ENCODE results near the gene SLC22A13.

DNA sequence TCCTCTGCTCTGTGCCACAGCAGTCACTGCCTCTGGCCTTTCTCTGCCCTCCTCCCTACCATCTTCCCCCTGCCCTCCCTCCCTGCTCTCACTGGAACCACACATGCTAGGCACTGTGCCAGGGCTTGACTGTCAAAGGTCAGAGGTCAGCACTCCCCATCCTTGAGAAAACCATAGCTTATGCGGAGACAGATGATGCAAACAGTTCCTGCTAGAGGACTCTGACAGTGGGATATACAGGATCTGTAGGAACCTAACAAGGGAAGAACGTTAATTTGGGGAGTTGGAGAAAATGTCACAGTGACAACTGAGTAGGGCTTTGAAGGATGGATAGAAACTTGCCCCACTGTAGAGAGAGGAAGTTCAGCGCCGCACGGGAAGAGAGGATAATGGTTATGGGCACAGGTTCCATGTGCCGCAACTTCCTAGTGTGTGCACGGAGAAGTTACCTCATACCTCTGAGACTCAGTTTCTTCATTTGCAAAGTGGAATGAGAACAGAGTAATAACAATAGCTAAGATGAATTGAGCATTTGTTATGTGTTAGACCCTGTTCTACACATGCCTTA lies 51.7 kb downstream of the SLC22A13 start:
- TF ChIP-seq, protein P1, sequence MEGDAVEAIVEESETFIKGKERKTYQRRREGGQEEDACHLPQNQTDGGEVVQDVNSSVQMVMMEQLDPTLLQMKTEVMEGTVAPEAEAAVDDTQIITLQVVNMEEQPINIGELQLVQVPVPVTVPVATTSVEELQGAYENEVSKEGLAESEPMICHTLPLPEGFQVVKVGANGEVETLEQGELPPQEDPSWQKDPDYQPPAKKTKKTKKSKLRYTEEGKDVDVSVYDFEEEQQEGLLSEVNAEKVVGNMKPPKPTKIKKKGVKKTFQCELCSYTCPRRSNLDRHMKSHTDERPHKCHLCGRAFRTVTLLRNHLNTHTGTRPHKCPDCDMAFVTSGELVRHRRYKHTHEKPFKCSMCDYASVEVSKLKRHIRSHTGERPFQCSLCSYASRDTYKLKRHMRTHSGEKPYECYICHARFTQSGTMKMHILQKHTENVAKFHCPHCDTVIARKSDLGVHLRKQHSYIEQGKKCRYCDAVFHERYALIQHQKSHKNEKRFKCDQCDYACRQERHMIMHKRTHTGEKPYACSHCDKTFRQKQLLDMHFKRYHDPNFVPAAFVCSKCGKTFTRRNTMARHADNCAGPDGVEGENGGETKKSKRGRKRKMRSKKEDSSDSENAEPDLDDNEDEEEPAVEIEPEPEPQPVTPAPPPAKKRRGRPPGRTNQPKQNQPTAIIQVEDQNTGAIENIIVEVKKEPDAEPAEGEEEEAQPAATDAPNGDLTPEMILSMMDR (optimal IDR thresholded peaks at IDR 0.05 in 1 of 3, IDR thresholded peaks at IDR 0.05 in 1 of 3, conservative IDR thresholded peaks at IDR 0.05 in 1 of 3; ENCODE audit: extremely low read depth in 1 of 3, insufficient read depth in 2 of 3, low read length in 3 of 3) = no peak
- TF ChIP-seq EZH2 (IDR thresholded peaks at IDR 0.05; ENCODE audit: low read length) = no peak

Measured in keratinocyte (primary cell).